Neural cell (in vitro differentiated cells): Measurements from ENCODE around the gene CTSV. TPM values are rescaled to one million over a fixed set of nuclear protein-coding genes. Genes with fewer than 3 reads are reported as not detected.
A peak's percentile ranks its signal among the peaks of the same experiment; 100 is the strongest.
"Not testable (repeated sequence)": the region's sequence is repeated elsewhere in the genome, so short reads cannot be mapped to it uniquely, and the experiment has no call there.

Source experiments
- H2AFZ ChIP-seq: fragments of 200-600, 300-800 bp; sonication (generic), shearing (Covaris generic); 2 replicates; pipeline ENCODE4 v1.6.0; 2014; ENCODE audit warnings: low read depth, mild to moderate bottlenecking, antibody characterized with exemption, low read length, moderate library complexity
- H3F3A ChIP-seq: fragments of 200-600 bp; shearing (Covaris generic); 2 replicates; pipeline ENCODE4 v1.6.1; 2016; ENCODE audit warnings: mild to moderate bottlenecking, moderate library complexity, mixed read lengths, antibody characterized with exemption, low read length; ENCODE audit not compliant: insufficient read depth, poor library complexity, severe bottlenecking
- H3K27ac ChIP-seq: fragments of 200-600, 300-800 bp; sonication (generic), shearing (Covaris generic); 2 replicates; pipeline ENCODE4 v1.5.1; 2014; ENCODE audit warnings: mild to moderate bottlenecking, low read length, moderate library complexity
- H3K27me3 ChIP-seq: fragments of 300-800, 200-600 bp; sonication (generic), shearing (Covaris generic); 2 replicates; pipeline ENCODE4 v1.6.0; 2014; ENCODE audit warnings: mild to moderate bottlenecking, low read depth, low read length, moderate library complexity; ENCODE audit not compliant: insufficient read depth
- H3K36me3 ChIP-seq: fragments of 300-800, 200-600 bp; sonication (generic), shearing (Covaris generic); 2 replicates; pipeline ENCODE4 v1.5.1; 2014; ENCODE audit warnings: mild to moderate bottlenecking, antibody characterized with exemption, low read length, moderate library complexity; ENCODE audit not compliant: insufficient read depth
- H3K4me2 ChIP-seq: fragments of 300-800, 200-600 bp; sonication (generic), shearing (Covaris generic); 2 replicates; pipeline ENCODE4 v1.6.0; 2014; ENCODE audit warnings: mild to moderate bottlenecking, low read length
- H3K4me3 ChIP-seq: fragments of 300-800, 200-600 bp; sonication (generic), shearing (Covaris generic); 2 replicates; pipeline ENCODE4 v1.5.1; 2014; ENCODE audit warnings: mild to moderate bottlenecking, low read length, moderate library complexity
- H3K79me2 ChIP-seq: fragments of 200-600 bp; shearing (Covaris generic); replicated peaks from 2 replicates; pipeline ENCODE4 v1.6.0; 2014; ENCODE audit warnings: mild to moderate bottlenecking, low read length, moderate library complexity; ENCODE audit not compliant: insufficient read depth
- H3K9ac ChIP-seq: fragments of 300-800, 200-600 bp; sonication (generic), shearing (Covaris generic); 2 replicates; pipeline ENCODE4 v1.6.1; 2016; ENCODE audit warnings: mild to moderate bottlenecking, low read length, mixed read lengths
- H3K9me2 ChIP-seq: fragments of 200-600 bp; shearing (Covaris generic); 2 replicates; pipeline ENCODE4 v1.6.1; 2016; ENCODE audit warnings: mild to moderate bottlenecking, low read length, mixed read lengths; ENCODE audit not compliant: insufficient read depth
- H3K9me3 ChIP-seq: fragments of 200-600, 300-800 bp; sonication (generic), shearing (Covaris generic); 2 replicates; pipeline ENCODE4 v1.6.1; 2016; ENCODE audit warnings: mild to moderate bottlenecking, mixed run types, low read length, moderate library complexity, mixed read lengths
- H4K20me1 ChIP-seq: fragments of 200-600 bp; shearing (Covaris generic); 2 replicates; pipeline ENCODE4 v1.6.1; 2016; ENCODE audit warnings: mild to moderate bottlenecking, mixed run types; ENCODE audit not compliant: insufficient read depth
- CTCF ChIP-seq: fragments of 450-650 bp; IDR thresholded peaks from 2 replicates; pipeline ENCODE4 v1.5.1; 2014; ENCODE audit warnings: antibody characterized with exemption, mild to moderate bottlenecking, moderate library complexity; ENCODE audit not compliant: poor library complexity, severe bottlenecking
- EP300 ChIP-seq: fragments of 450-650 bp; conservative IDR thresholded peaks from 2 replicates; pipeline ENCODE4 v1.6.1; 2014; ENCODE audit warnings: antibody characterized with exemption, mild to moderate bottlenecking, moderate library complexity; ENCODE audit not compliant: poor library complexity, severe bottlenecking
- EZH2 ChIP-seq: fragments of 200-600, 300-800 bp; shearing (Covaris generic), sonication (generic); IDR thresholded peaks from 2 replicates; pipeline ENCODE4 v1.6.1; 2014; ENCODE audit warnings: antibody characterized with exemption, low read length, borderline replicate concordance, mild to moderate bottlenecking; ENCODE audit not compliant: insufficient read depth, poor library complexity, severe bottlenecking
- MXI1 ChIP-seq: fragments of 450-650 bp; conservative IDR thresholded peaks from 2 replicates; pipeline ENCODE4 v1.6.1; 2014; ENCODE audit warnings: antibody characterized with exemption, mild to moderate bottlenecking; ENCODE audit not compliant: poor library complexity, severe bottlenecking
- POLR2AphosphoS5 ChIP-seq: IDR thresholded peaks from 2 replicates; pipeline ENCODE4 v1.6.1; 2012
- RAD21 ChIP-seq: fragments of 450-650 bp; conservative IDR thresholded peaks from 2 replicates; pipeline ENCODE4 v1.6.1; 2014; ENCODE audit warnings: antibody characterized with exemption, mild to moderate bottlenecking, moderate library complexity
- REST ChIP-seq: IDR thresholded peaks from 2 replicates; pipeline ENCODE4 v1.6.1; 2012; ENCODE audit warnings: borderline replicate concordance
- SMC3 ChIP-seq: fragments of 450-650 bp; conservative IDR thresholded peaks from 2 replicates; pipeline ENCODE4 v1.6.1; 2014; ENCODE audit warnings: antibody characterized with exemption, mild to moderate bottlenecking, moderate library complexity; ENCODE audit not compliant: poor library complexity
- TAF1 ChIP-seq: IDR thresholded peaks from 2 replicates; pipeline ENCODE4 v1.6.1; 2012; ENCODE audit warnings: low read depth
- polyA plus RNA-seq: library from polyadenylated mRNA; depleted of rRNA; stranded (reverse); fragments of >200 nt; gene quantifications from 2 replicates; pipeline ENCODE4 v1.2.3, GENCODE V29; 2014

The CTSV gene
- polyA plus RNA-seq, 1 donor from 2014 or later = 1.8 TPM

- Histone ChIP-seq H3K36me3 (no peaks in the 10 kb centered on the region), H3K27ac (no peak overlapping the region), H3F3A (no peaks in the 10 kb centered on the region), H3K79me2 (no peaks in the 10 kb centered on the region), H3K27me3 (peaks cover 12% of the 10 kb centered on the region), H3K9me3 (no peaks in the 10 kb centered on the region), H4K20me1 (no peaks in the 10 kb centered on the region), H3K4me3 (no peak overlapping the region), H3K9me2 (no peaks in the 10 kb centered on the region), H2AFZ (no peak overlapping the region), H3K4me2 (no peak overlapping the region), H3K9ac (no peak overlapping the region)
- TF ChIP-seq EP300 (no peak), TAF1 (no peak), RAD21 (no peak), SMC3 (no peak), REST (no peak), MXI1 (no peak), CTCF (no peak), EZH2 (no peak), POLR2AphosphoS5 (no peak)
These were observed 3.0 kb upstream of the CTSV start for GRCh38 chr9:97041898-97042297.

- no peaks in the 10 kb centered on the region for H3K36me3 ChIP-seq
- H3K9me3 ChIP-seq = no peaks in the 10 kb centered on the region
- no peak overlapping the region for H3K27ac ChIP-seq
- no peaks in the 10 kb centered on the region for H3F3A ChIP-seq
- H3K9ac ChIP-seq = peak overlapping the region; percentile 20
- no peaks in the 10 kb centered on the region for H3K9me2 ChIP-seq
- no peaks in the 10 kb centered on the region for H3K79me2 ChIP-seq
- peak overlapping the region; percentile 84 for H3K4me3 ChIP-seq
- no peaks in the 10 kb centered on the region for H4K20me1 ChIP-seq
- peak overlapping the region; percentile 44 for H3K4me2 ChIP-seq
- peak overlapping the region; percentile 12 for H2AFZ ChIP-seq
- peaks cover 12% of the 10 kb centered on the region for H3K27me3 ChIP-seq
- no peak for TF ChIP-seq TAF1
These were observed 545 bp upstream of the CTSV start for GRCh38 chr9:97039514-97039860.

GRCh38 chr9:97023505-97023904 lies 15.4 kb downstream of the CTSV start:
- not testable (repeated sequence) for H2AFZ ChIP-seq, H3K27ac ChIP-seq, H3K4me3 ChIP-seq

More at GRCh38 chr9:97023505-97023904, 15.4 kb downstream of the CTSV start:
- H3K79me2 ChIP-seq, H3K27me3 ChIP-seq, H3K4me2 ChIP-seq, H4K20me1 ChIP-seq, H3K9me2 ChIP-seq, H3K36me3 ChIP-seq, H3K9me3 ChIP-seq, H3K9ac ChIP-seq, H3F3A ChIP-seq: not testable (repeated sequence)
